K562 (cell line): ENCODE results near the gene TRMT44. TPM values are rescaled to one million over a fixed set of nuclear protein-coding genes. Genes with fewer than 3 reads are reported as not detected.

Experiments
- ATAC-seq: fragments of 200-7000 bp; cut with Tn5 transposase; 3 replicates; pipeline ENCODE4 v1.9.1; 2020; ENCODE audit warnings: moderate library complexity
- BruUV-seq: library from RNA; stranded (reverse); fragments of 400-500 nt; replicated peaks from 2 replicates; lab custom pipeline; 2021; lab: Mats Ljungman, UMichigan
- CTCF ChIA-PET: fragments of 300-600 bp; formaldehyde crosslinking; extraction: SDS; loops from one replicate; lab custom pipeline; 2021; ENCODE audit warnings: low intra/inter-chr PET ratio; lab: Yijun Ruan, JAX
- POLR2A ChIA-PET: fragments of 300-600, 350-650 bp; sonication (Branson Sonifier 250); formaldehyde crosslinking; extraction: SDS; loops from one replicate; lab custom pipeline; 2021; ENCODE audit warnings: antibody characterized with exemption, inconsistent platforms; lab: Yijun Ruan, JAX
- DNase-seq, 4 experiments: peaks; one replicate each; pipeline versions ENCODE4 v3.0.0 to v3.0.0-alpha.2; 2011 to 2018; ENCODE audit warnings: low spot score in 3 of 4, mixed read lengths in 3 of 4; ENCODE audit errors: extremely low read depth in 1 of 4
- FAIRE-seq: peaks from 2 replicates; lab custom pipeline; 2011; peaks lifted over from hg19 to GRCh38; lab: Jason Lieb, UNC
- H2AFZ ChIP-seq: 2 replicates; pipeline ENCODE4 v1.6.0; 2011; ENCODE audit warnings: low read depth, low read length, control low read depth, inconsistent platforms
- H3K27ac ChIP-seq: fragments of 200-600 bp; 3 replicates; pipeline ENCODE4 v1.8.0; 2011; ENCODE audit warnings: low read depth, mild to moderate bottlenecking, control low read depth, inconsistent platforms, low read length, moderate library complexity, mixed read lengths; ENCODE audit errors: extremely low read depth
- H3K27me3 ChIP-seq, 2 experiments: fragments of 300-600 bp in 1 of 2; 2 replicates in 1 of 2; 3 replicates in 1 of 2; pipeline versions ENCODE4 v1.6.0 to v1.8.0; 2011; ENCODE audit warnings: inconsistent platforms in 2 of 2, low read length in 2 of 2, mild to moderate bottlenecking in 1 of 2, mixed read lengths in 1 of 2, moderate library complexity in 1 of 2; ENCODE audit not compliant: control insufficient read depth in 2 of 2, insufficient read depth in 2 of 2
- H3K36me3 ChIP-seq: fragments of 300-600 bp; 3 replicates; pipeline ENCODE4 v1.8.0; 2011; ENCODE audit warnings: mild to moderate bottlenecking, low read length, inconsistent platforms; ENCODE audit not compliant: control insufficient read depth, insufficient read depth
- H3K4me1 ChIP-seq, 2 experiments: fragments of 200-600 bp in 1 of 2; replicated peaks in 1 of 2; 2 replicates in 1 of 2; 3 replicates in 1 of 2; pipeline versions ENCODE4 v1.5.1 to v1.8.0; 2011; ENCODE audit warnings: inconsistent platforms in 2 of 2, low read length in 2 of 2, mild to moderate bottlenecking in 1 of 2, mixed read lengths in 1 of 2, moderate library complexity in 1 of 2; ENCODE audit not compliant: control insufficient read depth in 2 of 2, insufficient read depth in 2 of 2
- H3K4me2 ChIP-seq: 2 replicates; pipeline ENCODE4 v1.6.1; 2011; ENCODE audit warnings: low read length, control low read depth, inconsistent platforms, mixed read lengths; ENCODE audit not compliant: insufficient read depth
- H3K4me3 ChIP-seq: fragments of 200-600 bp; sonication (generic), shearing (Covaris generic); 2 replicates; pipeline ENCODE4 v1.5.1; 2016; ENCODE audit warnings: control low read depth, inconsistent platforms
- H3K79me2 ChIP-seq: fragments of 200-600 bp; 3 replicates; pipeline ENCODE4 v1.8.0; 2011; ENCODE audit warnings: low read length, inconsistent platforms; ENCODE audit not compliant: control insufficient read depth, insufficient read depth
- H3K9ac ChIP-seq, 2 experiments: 2 replicates each; pipeline versions ENCODE4 v1.6.0 to v1.6.1; 2011; ENCODE audit warnings: low read depth in 2 of 2, low read length in 2 of 2, control low read depth in 1 of 2, inconsistent platforms in 1 of 2, mild to moderate bottlenecking in 1 of 2, mixed read lengths in 1 of 2; ENCODE audit not compliant: insufficient read depth in 1 of 2
- H3K9me1 ChIP-seq: one replicate; pipeline ENCODE4 v1.6.0; 2011; ENCODE audit warnings: inconsistent platforms, mild to moderate bottlenecking, low read length, moderate library complexity; ENCODE audit not compliant: control insufficient read depth, insufficient read depth
- H3K9me3 ChIP-seq: replicated peaks from 2 replicates; pipeline ENCODE4 v1.5.1; 2011; ENCODE audit warnings: low read depth, low read length, inconsistent platforms; ENCODE audit not compliant: control insufficient read depth, insufficient read depth
- H4K20me1 ChIP-seq: replicated peaks from 2 replicates; pipeline ENCODE4 v1.6.1; 2011; ENCODE audit warnings: low read length, inconsistent platforms, mixed read lengths; ENCODE audit not compliant: control insufficient read depth, insufficient read depth
- CBFA2T3 ChIP-seq: fragments of 450-650 bp; IDR thresholded peaks from 2 replicates; pipeline ENCODE4 v1.6.1; 2017
- ELF1 ChIP-seq: fragments of 200-800 bp; sonication (Bioruptor generic); IDR thresholded peaks from 2 replicates; pipeline ENCODE4 v1.6.1; 2016; ENCODE audit warnings: missing genetic modification characterization, missing compliant biosample characterization
- FUS ChIP-seq: fragments of 200-400 bp; formaldehyde crosslinking; optimal IDR thresholded peaks from 2 replicates; pipeline ENCODE3; 2017; ENCODE audit warnings: low read depth, low read length
- HDAC1 ChIP-seq, 2 experiments: fragments of 450-650 bp; IDR thresholded peaks; 2 replicates each; pipeline ENCODE4 v1.6.1; 2016 to 2017; ENCODE audit warnings: inconsistent platforms in 1 of 2, mild to moderate bottlenecking in 1 of 2, moderate library complexity in 1 of 2
- KDM5B ChIP-seq: fragments of 200-600 bp; sonication (generic); IDR thresholded peaks from 2 replicates; pipeline ENCODE4 v1.6.1; 2012; ENCODE audit warnings: low read depth, mild to moderate bottlenecking, moderate library complexity, low read length, control low read depth, inconsistent platforms; ENCODE audit not compliant: insufficient replicate concordance
- MNT ChIP-seq, 2 experiments: fragments of 450-650 bp; conservative IDR thresholded peaks; 2 replicates each; pipeline ENCODE4 v1.6.1; 2017; ENCODE audit warnings: mild to moderate bottlenecking in 2 of 2, moderate library complexity in 2 of 2
- NBN ChIP-seq: fragments of 450-650 bp; IDR thresholded peaks from 2 replicates; pipeline ENCODE4 v1.6.1; 2016; ENCODE audit warnings: low read depth, mild to moderate bottlenecking
- NR2C2 ChIP-seq, 2 experiments: fragments of 200-800 bp in 1 of 2; sonication (Bioruptor generic) in 1 of 2; sonication (generic) in 1 of 2; formaldehyde crosslinking in 1 of 2; IDR thresholded peaks; 2 replicates each; pipeline versions ENCODE4 v1.6.1 to v1.8.0; 2016 to 2022; ENCODE audit warnings: mild to moderate bottlenecking in 1 of 2, missing compliant biosample characterization in 1 of 2, missing genetic modification characterization in 1 of 2, missing genetic modification reagents in 1 of 2
- TCF7L2 ChIP-seq: fragments of 150-350 bp; IDR thresholded peaks from 2 replicates; pipeline ENCODE4 v1.6.1; 2016; ENCODE audit warnings: low read depth, mild to moderate bottlenecking, low read length, moderate library complexity
- ZBTB40 ChIP-seq, 2 experiments: fragments of 450-650 bp in 1 of 2; sonication (generic) in 1 of 2; formaldehyde crosslinking in 1 of 2; IDR thresholded peaks; 2 replicates each; pipeline versions ENCODE4 v1.7.1 to v1.9.0; 2016 to 2022; ENCODE audit warnings: inconsistent platforms in 1 of 2, mild to moderate bottlenecking in 1 of 2, missing genetic modification reagents in 1 of 2
- WGBS: fragments of 100-300 bp; shearing (Covaris generic); methylation state at CpG from one replicate; pipeline ENCODE4 v1.1.6; 2016; ENCODE audit warnings: low coverage, mixed read lengths; ENCODE audit not compliant: insufficient coverage; ENCODE audit errors: missing lambda C conversion rate; 5-methylcytosine and 5-hydroxymethylcytosine counted together
- in situ Hi-C: fragments of 300-500 bp; cut with MboI; formaldehyde crosslinking; loops from 4 replicates; pipeline ENCODE4 v1.15.0; 2018; ENCODE audit warnings: inconsistent platforms, mixed read lengths
- intact Hi-C: fragments of 100-400 bp; cut with micrococcal nuclease; formaldehyde crosslinking; loops from 2 replicates; pipeline ENCODE4 v1.14.2; 2022
- polyA plus RNA-seq, 8 experiments: library from polyadenylated mRNA; depleted of rRNA in 4 of 8; stranded (reverse) in 5 of 8; unstranded in 3 of 8; fragments of >200 nt; fragmentation: Nextera tagmentation in 2 of 8; fragmentation: Illumina TruSeq in 1 of 8; extraction: Ambion mirVana in 2 of 8; extraction: Trizol in 1 of 8; gene quantifications; 2 replicates each; pipeline versions ENCODE4 v1.2.1 to v1.2.3, GENCODE V29; 2011 to 2014; ENCODE audit warnings: inconsistent platforms in 1 of 8, missing spikeins in 1 of 8
- total RNA-seq, 7 experiments: library from RNA; depleted of rRNA in 6 of 7; stranded (reverse); fragments of >200 nt in 6 of 7; fragmentation: Illumina TruSeq in 2 of 7; extraction: Trizol in 2 of 7; gene quantifications; 2 replicates each; pipeline versions ENCODE4 v1.2.1 to v1.2.3, GENCODE V29; 2011 to 2021; ENCODE audit warnings: low replicate concordance in 1 of 7

Gene TRMT44
- total and polyA plus RNA-seq, 9 of the 15 experiments (the other 6 are each of a cell fraction or from before 2014, with no cell fraction given) = 1.2 to 18.6 (median 10.0) TPM

GRCh38 chr4:8391071-8391470, 49.5 kb upstream of the TRMT44 start (continued):
- TF ChIP-seq KDM5B = no peak
- no peak for TF ChIP-seq TCF7L2
- TF ChIP-seq NBN = no peak
- no peak for TF ChIP-seq ELF1 (tag)
- TF ChIP-seq HDAC1 (IDR thresholded peaks at IDR 0.05) = no peak

GRCh38 chr4:8391972-8392371, 48.6 kb upstream of the TRMT44 start:
- Histone ChIP-seq H3K27me3 (no peaks in the 10 kb centered on the region), H3K4me1 (peaks cover 0 to 9% of the 10 kb centered on the region in 2 experiments; a peak in 1 of 5 replicates), H3K9me3 (no peaks in the 10 kb centered on the region), H3K27ac (no peak overlapping the region), H3K4me3 (no peak overlapping the region), H2AFZ (no peak overlapping the region), H4K20me1 (0 out of 2 replicates have a peak, but pooled peaks cover 3% of the 10 kb centered on the region), H3K9ac (no peak overlapping the region), H3K79me2 (no peaks in the 10 kb centered on the region), H3K4me2 (no peak overlapping the region), H3K9me1 (no peaks in the 10 kb centered on the region), H3K36me3 (no peaks in the 10 kb centered on the region)
- FAIRE-seq (no peak), DNase-seq (no peak), ATAC-seq (no peak)
- intact Hi-C loops = no loop called here
- no TSS peak for BruUV-seq
- POLR2A ChIA-PET = interaction anchor here (1.2 kb wide), 1 partner anchor 17 kb away, joined by 4 read pairs; no protein-coding TSS in a partner anchor
- CTCF ChIA-PET = no interaction called here
- in situ Hi-C loops = no loop called here
- WGBS = 62% methylated on average over 9 of the region's 9 CpGs
- TF ChIP-seq FUS (no peak), NR2C2 (CRISPR knock-in tag; IDR thresholded peaks at IDR 0.05) (no peak), NR2C2 (tag; IDR thresholded peaks at IDR 0.05) (no peak), MNT (conservative IDR thresholded peaks at IDR 0.05) (0 out of 4 replicates have a peak, but pooled peaks of 1 of the 2 experiments have one; percentile 31), CBFA2T3 (peak; percentile 28; the same call in 1 of the 2 replicates), ZBTB40 (IDR thresholded peaks at IDR 0.05) (peak; percentile 89), ZBTB40 (CRISPR knock-in tag; IDR thresholded peaks at IDR 0.05) (peak; percentile 84)
